ENCODE measurements around the gene NCOR2.

DNA sequence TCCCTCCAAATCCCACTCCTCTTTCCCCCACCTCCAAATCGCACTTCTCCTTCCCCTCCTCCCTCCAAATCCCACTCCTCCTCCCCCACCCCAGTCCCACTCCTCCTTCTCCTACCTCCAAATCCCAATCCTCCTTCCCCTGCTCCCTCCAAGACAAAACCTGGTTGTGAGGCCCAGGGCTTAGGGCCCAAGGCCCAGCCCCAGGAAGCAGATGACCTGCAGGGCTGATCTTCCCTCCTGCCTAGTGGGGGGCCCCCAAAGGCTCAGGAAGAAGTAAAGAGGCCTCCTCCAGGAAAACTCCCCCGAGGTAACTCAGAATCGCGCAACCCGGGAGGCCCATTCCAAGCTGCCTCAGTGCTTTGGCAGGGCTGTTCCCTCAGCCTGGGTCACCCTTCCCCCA is 34.4 kb downstream of the NCOR2 start:
- TF ChIP-seq, protein P1, sequence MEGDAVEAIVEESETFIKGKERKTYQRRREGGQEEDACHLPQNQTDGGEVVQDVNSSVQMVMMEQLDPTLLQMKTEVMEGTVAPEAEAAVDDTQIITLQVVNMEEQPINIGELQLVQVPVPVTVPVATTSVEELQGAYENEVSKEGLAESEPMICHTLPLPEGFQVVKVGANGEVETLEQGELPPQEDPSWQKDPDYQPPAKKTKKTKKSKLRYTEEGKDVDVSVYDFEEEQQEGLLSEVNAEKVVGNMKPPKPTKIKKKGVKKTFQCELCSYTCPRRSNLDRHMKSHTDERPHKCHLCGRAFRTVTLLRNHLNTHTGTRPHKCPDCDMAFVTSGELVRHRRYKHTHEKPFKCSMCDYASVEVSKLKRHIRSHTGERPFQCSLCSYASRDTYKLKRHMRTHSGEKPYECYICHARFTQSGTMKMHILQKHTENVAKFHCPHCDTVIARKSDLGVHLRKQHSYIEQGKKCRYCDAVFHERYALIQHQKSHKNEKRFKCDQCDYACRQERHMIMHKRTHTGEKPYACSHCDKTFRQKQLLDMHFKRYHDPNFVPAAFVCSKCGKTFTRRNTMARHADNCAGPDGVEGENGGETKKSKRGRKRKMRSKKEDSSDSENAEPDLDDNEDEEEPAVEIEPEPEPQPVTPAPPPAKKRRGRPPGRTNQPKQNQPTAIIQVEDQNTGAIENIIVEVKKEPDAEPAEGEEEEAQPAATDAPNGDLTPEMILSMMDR (IDR thresholded peaks at IDR 0.05) = no peak
- TF ChIP-seq POLR2A (IDR thresholded peaks at IDR 0.05) (no peak), POLR2AphosphoS5 (IDR thresholded peaks at IDR 0.05) (no peak), EP300 (IDR thresholded peaks at IDR 0.05) (no peak)

Measured in suprapubic skin (tissue), 4 donors.